CD4-positive, alpha-beta T cell (primary cell): ENCODE results near the gene AMBRA1. TPM values are rescaled to one million over a fixed set of nuclear protein-coding genes. Genes with fewer than 3 reads are reported as not detected.

ENCODE experiments used
- ATAC-seq: fragments of 200-7000 bp; cut with Tn5 transposase; one replicate; pipeline ENCODE4 v1.10.0; 2022; ENCODE audit warnings: mild to moderate bottlenecking; ENCODE audit not compliant: poor library complexity
- CTCF ChIA-PET: fragments of 350-600 bp; sonication (Branson Sonifier 250); formaldehyde crosslinking; loops from one replicate; lab custom pipeline; 2021; ENCODE audit warnings: antibody characterized with exemption, inconsistent platforms; lab: Charles Lee
- POLR2A ChIA-PET: fragments of 350-600 bp; sonication (Branson Sonifier 250); formaldehyde crosslinking; loops from one replicate; lab custom pipeline; 2021; ENCODE audit warnings: antibody characterized with exemption, inconsistent platforms; lab: Charles Lee
- DNase-seq, 14 experiments: peaks; one replicate each; pipeline ENCODE4 v3.0.0-alpha.2; 2013 to 2020; ENCODE audit warnings: mixed read lengths in 2 of 14
- H3K27ac ChIP-seq, 2 donors: one replicate each; pipeline versions ENCODE4 v1.5.1 to v1.7.0; 2013; ENCODE audit warnings: low read length in 2 of 2, low read depth in 1 of 2, mild to moderate bottlenecking in 1 of 2
- H3K27me3 ChIP-seq, 2 experiments: 1 replicate in 1 of 2; 2 replicates in 1 of 2; pipeline versions ENCODE4 v1.6.1 to v1.7.0; 2013; ENCODE audit warnings: low read length in 2 of 2, control low read depth in 1 of 2, mild to moderate bottlenecking in 1 of 2, moderate library complexity in 1 of 2; ENCODE audit not compliant: insufficient read depth in 2 of 2, control insufficient read depth in 1 of 2
- H3K36me3 ChIP-seq: one replicate; pipeline ENCODE4 v1.6.1; 2013; ENCODE audit warnings: low read length, control low read depth; ENCODE audit not compliant: insufficient read depth
- H3K4me1 ChIP-seq: one replicate; pipeline ENCODE4 v1.6.1; 2013; ENCODE audit warnings: low read length, control low read depth; ENCODE audit not compliant: insufficient read depth
- H3K4me3 ChIP-seq: one replicate; pipeline ENCODE4 v1.5.1; 2013; ENCODE audit warnings: mild to moderate bottlenecking, low read length, moderate library complexity
- H3K9me3 ChIP-seq, 2 experiments: 1 replicate in 1 of 2; 2 replicates in 1 of 2; pipeline versions ENCODE4 v1.6.1 to v1.7.0; 2013; ENCODE audit warnings: low read length in 2 of 2, mild to moderate bottlenecking in 2 of 2, control low read depth in 1 of 2, moderate library complexity in 1 of 2; ENCODE audit not compliant: control insufficient read depth in 1 of 2, insufficient read depth in 1 of 2
- H3K27ac Mint-ChIP-seq: one replicate; pipeline ENCODE4 v1.8.0; 2020; ENCODE audit warnings: mixed read lengths
- H3K27me3 Mint-ChIP-seq: one replicate; pipeline ENCODE4 v1.8.0; 2021; ENCODE audit warnings: mixed read lengths
- H3K36me3 Mint-ChIP-seq: one replicate; pipeline ENCODE4 v1.8.0; 2021; ENCODE audit warnings: low read depth, mixed read lengths
- H3K4me1 Mint-ChIP-seq: one replicate; pipeline ENCODE4 v1.8.0; 2021; ENCODE audit warnings: low read depth, mixed read lengths
- H3K4me3 Mint-ChIP-seq: one replicate; pipeline ENCODE4 v1.8.0; 2020; ENCODE audit warnings: mild to moderate bottlenecking, mixed read lengths
- H3K9me3 Mint-ChIP-seq: one replicate; pipeline ENCODE4 v1.8.0; 2020; ENCODE audit warnings: mixed read lengths
- CTCF ChIP-seq: fragments of 200-600 bp; IDR thresholded peaks from one replicate; pipeline ENCODE4 v1.8.0; 2022; ENCODE audit warnings: antibody characterized with exemption, mild to moderate bottlenecking
- intact Hi-C, 2 experiments: fragments of 100-400 bp; cut with DNase I in 1 of 2; cut with micrococcal nuclease in 1 of 2; formaldehyde crosslinking; loops; one replicate each; pipeline versions ENCODE4 v1.15.1 to v1.9.0; 2023 to 2025; cut with DNase I, micrococcal nuclease
- total RNA-seq, 174 experiments: library from RNA in 2 of 174; stranded (reverse) in 2 of 174; gene quantifications; one replicate each; pipeline ENCODE4 v1.2.3 and lab custom pipeline; 2021 to 2026

Gene AMBRA1
- total RNA-seq, 2 experiments from 2014 or later = 29.4 to 31.9 TPM

- intact Hi-C loops = loop anchor here in 1 of 2 experiments (10.0 kb wide), 1 partner anchor 61 kb away; the partner anchor contains the start of genes ATG13 and HARBI1
- no peak overlapping the region for H3K4me3 ChIP-seq
- no peaks in the 10 kb centered on the region for H3K9me3 ChIP-seq
- Mint-ChIP-seq H3K9me3 (no peaks in the 10 kb centered on the region), H3K36me3 (no peaks in the 10 kb centered on the region), H3K4me3 (no peak overlapping the region), H3K27me3 (no peaks in the 10 kb centered on the region), H3K4me1 (peaks cover 57% of the 10 kb centered on the region), H3K27ac (peak overlapping the region; percentile 38)
- ATAC-seq (no peak), DNase-seq (no peak)
- peaks cover 30% of the 10 kb centered on the region for H3K4me1 ChIP-seq
- ChIA-PET CTCF (no interaction called here), POLR2A (interaction anchor here (0.7 to 1.2 kb wide), 2 partner anchors 10 to 17 kb away, joined by 3 read pairs; no protein-coding TSS in a partner anchor)
- peak overlapping the region in 1 of 2 donors; percentile 38 for H3K27ac ChIP-seq
- peaks cover 6% of the 10 kb centered on the region for H3K36me3 ChIP-seq
- no peak for TF ChIP-seq CTCF
- H3K27me3 ChIP-seq = no peaks in the 10 kb centered on the region
Observed at GRCh38 chr11:46553814-46554212, 40.0 kb downstream of the AMBRA1 start.

- Mint-ChIP-seq H3K27ac (no peak overlapping the region), H3K4me3 (no peak overlapping the region), H3K4me1 (peaks cover 54% of the 10 kb centered on the region), H3K9me3 (no peaks in the 10 kb centered on the region), H3K36me3 (peaks cover 22% of the 10 kb centered on the region), H3K27me3 (no peaks in the 10 kb centered on the region)
- ChIA-PET POLR2A (interaction anchor here (1.5 kb wide), 1 partner anchor 9 kb away, joined by 3 read pairs; no protein-coding TSS in a partner anchor), CTCF (no interaction called here)
- H3K27me3 ChIP-seq = no peaks in the 10 kb centered on the region
- no peak for ATAC-seq
- H3K4me3 ChIP-seq = no peak overlapping the region
- no peak overlapping the region for H3K27ac ChIP-seq
- H3K9me3 ChIP-seq = no peaks in the 10 kb centered on the region
- TF ChIP-seq CTCF = no peak
- DNase-seq = no peak
- peaks cover 22% of the 10 kb centered on the region for H3K4me1 ChIP-seq
- intact Hi-C loops = loop anchor here in 1 of 2 experiments (10.0 kb wide), 1 partner anchor 64 kb away; the partner anchor contains the start of genes ATG13 and HARBI1
- peaks cover 23% of the 10 kb centered on the region for H3K36me3 ChIP-seq
Observed at GRCh38 chr11:46551261-46551660, 42.6 kb downstream of the AMBRA1 start.

GRCh38 chr11:46547579-46547978 is 46.2 kb downstream of the AMBRA1 start:
- CTCF ChIA-PET = no interaction called here
- H3K27me3 Mint-ChIP-seq = no peaks in the 10 kb centered on the region
- peaks cover 23% of the 10 kb centered on the region for H3K4me1 Mint-ChIP-seq
- intact Hi-C loops = no loop called here
- H3K36me3 Mint-ChIP-seq = peaks cover 55% of the 10 kb centered on the region
- H3K9me3 Mint-ChIP-seq = no peaks in the 10 kb centered on the region
- Histone ChIP-seq H3K4me1 (peaks cover 3% of the 10 kb centered on the region), H3K36me3 (peaks cover 50% of the 10 kb centered on the region), H3K4me3 (no peak overlapping the region), H3K27me3 (no peaks in the 10 kb centered on the region), H3K9me3 (no peaks in the 10 kb centered on the region), H3K27ac (no peak overlapping the region)
- H3K27ac Mint-ChIP-seq = no peak overlapping the region
- POLR2A ChIA-PET = interaction anchor here (1.0 to 1.1 kb wide), 2 partner anchors 20 to 46 kb away, joined by 3 read pairs; partner anchors contain the start of gene AMBRA1
- TF ChIP-seq CTCF = no peak
- ATAC-seq = no peak
- DNase-seq = no peak
- no peak overlapping the region for H3K4me3 Mint-ChIP-seq
